Measurements from ENCODE around the gene FABP1.

DNA sequence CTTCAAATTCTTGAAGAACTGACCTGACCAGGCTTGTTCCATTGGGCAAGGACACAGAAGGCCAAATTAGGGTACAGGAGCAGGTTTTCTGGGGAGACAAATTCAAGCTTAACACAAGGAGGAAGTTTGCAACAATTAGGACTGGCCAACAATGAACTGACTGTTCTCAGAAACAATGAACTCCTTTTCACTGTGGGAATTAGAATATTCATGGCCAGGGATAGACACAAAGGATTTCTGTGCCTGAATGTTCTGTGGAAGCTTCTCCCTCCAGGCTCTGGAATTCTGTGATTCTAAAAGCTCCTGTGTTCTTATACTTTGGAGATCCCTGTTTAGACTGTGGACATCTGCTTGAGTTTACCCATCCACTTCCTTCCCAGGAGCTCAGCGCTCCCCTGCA is 45.1 kb downstream of the FABP1 start:
- TF ChIP-seq CTCF (IDR thresholded peaks at IDR 0.05) (no peak), POLR2AphosphoS5 (IDR thresholded peaks at IDR 0.05) (no peak), POLR2A (IDR thresholded peaks at IDR 0.05; ENCODE audit: low read depth) (no peak)
